Measurements from ENCODE around the gene PYGO2.

The PYGO2 gene

DNA sequence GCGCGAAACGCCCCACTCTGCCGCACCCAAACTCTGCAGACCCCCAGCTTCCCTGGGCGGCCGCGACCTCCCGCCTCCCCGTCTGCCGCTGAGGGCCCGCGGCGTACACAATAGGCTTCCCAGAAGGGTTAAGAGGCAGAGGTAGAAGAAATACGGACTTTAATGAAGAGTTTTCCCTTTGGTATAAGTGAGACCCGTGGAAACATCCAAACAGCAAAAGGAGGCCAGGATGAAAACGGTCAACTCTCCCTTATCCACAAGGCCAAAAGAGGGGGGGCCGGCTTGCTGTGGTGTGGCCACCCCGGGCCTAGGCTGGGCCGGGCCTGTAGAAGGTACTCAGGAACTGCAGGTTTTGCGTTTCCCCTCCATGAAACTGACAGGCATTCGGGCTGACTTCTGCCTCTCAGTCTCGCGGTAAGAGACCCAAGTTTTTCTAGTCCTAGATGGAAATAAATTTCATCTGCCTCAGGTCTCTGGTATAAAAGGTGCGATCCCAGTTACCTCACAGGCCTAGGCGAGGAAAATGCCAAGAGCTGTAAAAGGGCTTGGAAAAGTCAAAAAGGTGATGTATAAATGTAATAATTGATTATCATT lies 671 bp upstream of the PYGO2 start:
- DNase-seq (ENCODE audit: low read depth in 2 of 2), result no peak

- DNase-seq (ENCODE audit: low read depth in 2 of 2), result no peak
These were observed 991 bp downstream of the PYGO2 start for GRCh38 chr1:154960446-154961136.

DNA sequence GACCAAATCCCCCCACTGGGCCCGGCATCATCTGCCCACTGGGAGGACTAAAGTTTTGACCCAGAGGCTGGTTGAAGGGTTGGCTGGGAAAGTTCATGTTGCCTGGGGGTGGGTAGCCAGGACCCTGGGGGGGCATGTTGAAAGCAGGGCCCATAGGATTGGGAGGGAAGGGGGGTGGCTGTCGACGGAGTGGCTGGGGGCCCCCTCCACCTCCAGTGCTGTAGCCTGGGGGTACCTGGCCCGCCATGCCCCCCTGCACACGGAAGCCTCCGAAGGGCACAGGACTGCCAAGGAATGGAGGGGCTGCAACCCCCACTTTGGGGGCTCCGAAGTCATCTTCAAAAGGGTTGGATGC lies 2.2 kb downstream of the PYGO2 start:
- DNase-seq (ENCODE audit: low read depth in 2 of 2), result no peak

DNA sequence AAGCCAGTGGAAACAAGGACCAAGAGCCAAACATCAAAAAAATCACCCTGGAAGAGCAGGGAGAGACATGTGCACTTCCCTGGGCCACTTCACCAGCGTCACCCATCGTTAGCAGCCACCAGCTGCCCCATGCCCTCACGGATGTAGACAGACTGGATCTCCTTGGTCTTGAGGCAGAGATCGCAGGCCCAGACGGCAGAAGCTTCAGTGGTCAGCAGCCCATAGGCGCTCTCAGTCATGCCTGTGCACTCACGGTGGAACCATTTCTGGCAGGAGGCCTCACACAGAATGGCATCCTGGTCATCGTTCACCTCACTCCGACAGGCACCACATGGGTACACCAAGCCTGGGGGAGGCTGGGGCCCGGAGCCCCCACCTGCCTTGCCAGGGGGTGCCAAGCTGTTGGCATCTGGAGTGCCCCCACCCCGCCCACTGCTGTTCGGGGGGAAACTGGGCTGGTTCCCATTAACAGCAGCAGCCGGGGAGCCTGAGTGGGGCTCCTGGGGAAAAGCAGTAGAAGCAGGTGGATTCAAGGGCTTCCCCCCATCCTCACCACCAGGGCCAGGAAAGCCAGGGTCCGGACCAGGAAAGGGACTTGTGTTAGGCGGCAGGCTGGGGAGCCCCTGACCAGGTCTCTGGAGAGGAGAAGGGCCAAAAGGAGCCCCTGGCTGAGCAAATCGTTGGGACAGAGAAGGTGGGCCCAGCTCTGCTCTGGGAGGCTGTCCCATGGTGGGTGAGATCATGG lies 2.7 kb downstream of the PYGO2 start:
- DNase-seq (ENCODE audit: low read depth in 2 of 2), result no peak

- DNase-seq (ENCODE audit: low read depth in 2 of 2), result no peak
These were observed 3.5 kb downstream of the PYGO2 start for GRCh38 chr1:154958036-154958435.

DNA sequence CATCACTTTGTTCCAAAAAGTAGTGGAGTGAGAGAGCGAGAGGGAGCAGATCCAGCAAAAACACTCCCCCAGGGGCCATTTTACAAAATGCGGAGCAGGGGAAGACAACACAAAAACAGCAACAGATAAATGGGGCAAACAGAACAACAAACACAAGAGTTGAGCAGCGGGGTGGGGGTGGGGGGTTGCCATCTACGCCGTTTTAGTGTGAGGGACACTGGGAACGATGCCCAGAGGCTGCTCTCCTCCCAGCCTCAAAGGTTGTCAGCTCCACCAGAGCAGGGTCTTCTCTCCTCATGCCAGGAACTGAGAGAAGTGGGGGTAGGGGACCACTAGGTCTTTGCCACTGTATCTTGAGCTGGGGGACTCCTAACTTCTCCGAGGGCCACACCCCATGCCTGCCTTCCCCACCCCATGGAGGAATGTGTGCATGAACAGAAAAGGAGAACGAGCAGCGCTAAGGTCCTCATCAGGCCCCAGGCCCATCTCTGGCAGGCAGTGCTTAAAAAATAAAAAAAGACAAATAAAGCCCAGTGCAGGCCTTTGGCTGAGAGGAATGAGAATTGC lies 4.4 kb downstream of the PYGO2 start:
- DNase-seq (ENCODE audit: low read depth in 2 of 2), result no peak

DNA sequence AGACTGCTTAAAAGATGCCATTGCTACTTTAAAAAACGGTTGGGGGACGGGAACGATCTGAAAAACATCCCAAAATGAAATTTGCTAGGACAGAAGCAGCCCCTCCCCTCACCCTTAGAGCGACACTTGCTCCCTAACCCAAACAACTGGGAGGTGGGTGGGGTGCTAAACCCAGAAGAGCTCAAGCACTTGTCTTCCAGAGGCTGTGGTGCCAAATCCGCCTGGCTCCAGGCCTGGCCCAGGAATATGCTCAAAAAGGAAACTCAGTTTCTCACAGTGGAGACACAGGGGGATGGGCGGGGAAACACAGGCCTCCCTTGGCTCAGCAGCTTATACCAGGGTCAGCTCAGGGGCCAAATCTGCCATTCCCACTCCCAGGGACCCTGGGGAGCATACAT lies 5.0 kb downstream of the PYGO2 start:
- DNase-seq (ENCODE audit: low read depth in 2 of 2), result no peak

GRCh38 chr1:154955718-154956543 lies 5.7 kb downstream of the PYGO2 start, which contains the start of gene PBXIP1:
PBXIP1 (minus strand) TSS chr1:154956099; CDS start chr1:154953721, 2,378 bp downstream.
- peak; percentile 74 to 77 for DNase-seq (ENCODE audit: low read depth in 2 of 2)

DNA sequence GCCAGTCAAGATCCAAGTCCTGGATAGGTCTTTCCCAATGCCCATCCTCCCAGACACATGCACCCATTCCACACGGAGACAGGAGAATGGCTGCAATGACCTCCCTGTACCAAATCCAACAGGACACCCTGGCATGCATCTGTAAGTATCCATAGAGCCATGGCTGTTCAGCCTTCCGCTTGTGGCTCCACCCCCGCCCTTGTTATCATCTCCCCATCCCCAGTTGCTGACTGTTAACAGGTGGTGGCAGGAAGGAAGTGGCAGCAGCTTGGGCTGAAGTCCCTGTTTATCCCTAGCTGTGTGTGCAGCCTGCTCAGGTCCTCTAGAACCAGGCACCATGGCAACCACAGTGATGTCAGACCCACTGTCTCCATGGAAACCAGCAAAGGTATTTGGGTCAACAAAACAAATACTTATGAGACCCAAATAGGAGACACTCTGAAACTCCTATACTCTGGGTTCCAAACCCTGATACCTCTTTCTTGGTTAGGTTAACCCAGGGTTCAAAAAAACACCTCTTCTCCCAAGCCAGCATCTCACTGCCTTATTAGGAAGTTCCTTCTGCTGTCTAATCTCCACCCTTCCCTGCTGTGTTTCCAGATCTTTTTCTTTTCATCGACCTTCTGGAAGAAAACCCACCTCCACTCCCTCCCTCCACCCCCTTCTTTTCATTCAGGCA lies 6.4 kb downstream of the PYGO2 start:
- DNase-seq (ENCODE audit: low read depth in 2 of 2), result no peak

DNA sequence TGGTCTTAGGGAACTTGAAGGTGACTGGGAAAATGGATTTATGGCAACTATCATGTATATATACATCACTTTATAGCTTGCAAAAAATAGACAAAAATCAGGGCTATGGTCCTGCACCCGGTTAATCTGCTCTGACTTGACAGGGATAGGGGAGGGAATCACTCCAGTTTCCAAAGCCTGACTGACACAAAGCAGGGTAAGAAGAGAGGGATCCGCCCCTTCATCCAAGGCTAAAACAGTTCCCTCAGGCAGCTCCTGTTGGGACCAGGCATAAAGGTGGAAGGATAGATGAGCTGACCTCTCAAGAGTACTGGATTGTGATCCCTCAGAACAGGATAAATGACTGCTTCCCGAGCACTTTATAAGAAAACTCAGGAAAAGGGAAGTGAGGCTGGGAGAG lies 7.0 kb downstream of the PYGO2 start:
- no peak for DNase-seq (ENCODE audit: low read depth in 2 of 2)

GRCh38 chr1:154953611-154954038 lies 8.0 kb downstream of the PYGO2 start:
- no peak for DNase-seq (ENCODE audit: low read depth in 2 of 2)

DNA sequence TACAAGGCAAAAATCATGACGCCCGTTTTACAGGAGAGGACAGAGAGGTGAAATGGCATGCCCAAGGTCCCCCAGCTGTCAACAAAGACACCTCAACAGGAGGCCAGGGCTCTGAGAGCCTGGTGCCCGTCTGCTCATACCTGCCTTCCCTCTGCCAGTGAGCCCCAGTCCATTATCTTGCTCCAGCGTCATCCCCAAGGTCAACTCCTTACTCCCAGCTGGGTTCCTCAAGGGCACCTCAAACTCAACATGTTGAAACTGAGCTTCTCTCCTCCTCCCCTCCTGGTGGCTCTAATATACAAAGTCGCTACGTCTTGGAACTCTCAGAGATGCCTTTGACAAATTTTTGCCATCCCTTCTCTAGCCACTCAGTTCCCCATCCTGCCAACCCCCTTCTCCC lies 8.9 kb downstream of the PYGO2 start:
- no peak for DNase-seq (ENCODE audit: low read depth in 2 of 2)

DNA sequence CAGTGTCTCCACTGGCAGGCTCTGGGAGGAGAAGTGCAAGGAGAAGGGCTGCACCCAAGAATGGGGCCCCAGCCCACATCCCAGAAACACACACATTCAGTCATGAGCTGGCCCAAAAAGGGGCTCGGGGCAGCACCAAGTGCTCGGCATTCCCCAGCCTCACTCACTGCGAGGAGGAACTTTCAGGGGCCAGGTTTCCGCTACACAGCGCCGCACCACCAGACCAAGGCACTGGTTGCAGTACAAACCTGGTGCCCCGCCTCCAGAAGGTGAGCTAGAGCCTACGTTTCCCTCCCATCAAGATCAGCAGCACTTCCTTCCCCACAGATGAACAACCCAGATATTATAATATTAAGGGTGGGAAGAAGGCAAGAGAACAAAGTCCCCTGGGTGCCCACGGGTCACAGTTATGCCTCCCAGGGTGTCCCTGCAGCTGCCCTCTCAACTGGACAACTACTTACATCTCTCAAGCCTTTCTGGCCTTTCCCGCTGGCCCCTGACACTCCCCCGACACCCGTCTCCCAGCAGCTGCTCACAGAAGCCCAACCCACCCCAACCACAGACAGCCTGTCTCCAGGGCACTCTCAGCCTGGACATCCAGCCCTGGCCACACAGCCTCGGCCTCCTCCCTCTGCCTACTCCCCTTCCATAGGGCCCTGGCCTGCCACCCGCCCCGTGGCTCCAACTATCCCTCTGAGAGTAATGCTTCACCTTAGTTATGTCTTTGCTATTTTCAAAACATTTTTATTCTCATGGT lies 9.5 kb downstream of the PYGO2 start:
- DNase-seq (ENCODE audit: low read depth in 2 of 2), result no peak

DNA sequence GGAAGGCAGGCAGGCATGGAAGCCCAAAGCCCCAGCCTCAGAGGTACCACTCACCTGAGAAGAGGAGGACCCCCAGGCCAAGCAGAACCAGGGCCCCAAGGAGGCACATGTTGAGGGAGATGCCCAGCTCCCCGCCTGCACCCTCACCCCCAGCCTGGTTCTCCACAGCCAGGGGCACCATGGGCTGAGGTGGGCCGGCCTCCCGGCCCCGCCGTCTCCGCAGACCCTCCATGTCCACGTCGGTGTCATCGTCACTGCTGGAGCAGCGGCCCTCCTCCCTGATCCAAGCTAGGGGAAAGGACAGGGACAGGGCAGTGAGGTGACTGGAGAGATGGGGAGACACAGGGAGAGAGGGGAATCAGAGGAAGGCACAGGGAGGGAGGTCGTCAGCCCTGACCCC lies 13.5 kb downstream of the PYGO2 start:
- no peak for DNase-seq (ENCODE audit: low read depth in 2 of 2)

DNA sequence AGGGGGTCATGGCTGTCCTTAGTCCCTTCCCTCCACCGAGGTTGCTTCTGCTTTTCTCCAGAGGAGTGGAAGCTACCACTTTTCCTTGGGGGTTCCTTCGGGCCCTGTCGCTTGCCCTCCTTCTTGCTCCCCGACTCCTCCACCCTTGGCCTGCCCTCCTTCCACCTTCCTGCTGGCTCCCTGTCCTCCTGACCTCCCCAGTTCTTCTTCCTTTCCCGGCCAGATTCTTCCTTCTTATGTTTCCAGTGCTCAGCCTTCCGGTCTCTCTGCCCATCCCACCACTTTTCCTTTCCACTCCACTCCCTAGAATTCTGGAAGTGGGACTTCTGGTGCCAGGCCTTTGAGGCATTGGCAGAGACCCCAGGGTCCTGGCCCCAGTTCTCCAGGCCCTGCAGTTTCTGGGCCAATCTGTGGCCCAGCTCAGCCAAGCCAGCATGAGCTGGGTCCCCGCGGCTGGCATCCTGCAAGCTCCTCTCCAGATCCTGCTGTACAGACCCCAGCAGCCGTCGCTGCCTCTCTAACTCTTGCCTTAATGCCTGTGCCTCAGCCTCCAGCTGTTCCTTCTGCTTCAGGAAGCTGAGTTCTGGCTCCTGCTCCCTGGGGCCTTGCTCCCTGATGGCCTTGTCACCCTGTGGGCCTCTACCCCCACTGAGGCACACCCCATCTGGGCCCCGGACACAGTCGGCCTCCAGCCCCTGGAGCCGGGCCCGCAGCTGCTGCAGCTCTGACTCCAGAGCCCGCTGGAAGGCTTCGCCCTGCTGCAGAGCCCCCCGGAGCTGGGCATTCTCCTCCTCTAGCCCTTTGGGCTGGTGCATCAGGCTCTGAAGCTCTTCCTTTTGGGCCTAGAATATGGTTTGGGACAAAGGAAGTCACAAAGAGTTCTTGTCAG lies 15.4 kb downstream of the PYGO2 start:
- no peak for DNase-seq (ENCODE audit: low read depth in 2 of 2)

GRCh38 chr1:154945160-154945961 lies 16.2 kb downstream of the PYGO2 start:
- no peak for DNase-seq (ENCODE audit: low read depth in 2 of 2)

GRCh38 chr1:154944401-154945159 lies 17.0 kb downstream of the PYGO2 start:
- no peak for DNase-seq (ENCODE audit: low read depth in 2 of 2)

Measured in fibroblast of skin of left biceps (primary cell).